Kidney epithelial cell (primary cell): ENCODE results near the gene BIK. TPM values are rescaled to one million over a fixed set of nuclear protein-coding genes. Genes with fewer than 3 reads are reported as not detected.

Experiments used
- DNase-seq: peaks from one replicate; pipeline ENCODE4 v3.0.0-alpha.2; 2010; ENCODE audit warnings: low read depth
- H3K27me3 ChIP-seq: 2 replicates; pipeline ENCODE4 v1.6.0; 2011; ENCODE audit warnings: low read length; ENCODE audit not compliant: control insufficient read depth, insufficient read depth
- H3K36me3 ChIP-seq: 2 replicates; pipeline ENCODE4 v1.5.1; 2011; ENCODE audit warnings: low read length; ENCODE audit not compliant: control insufficient read depth, insufficient read depth
- H3K4me3 ChIP-seq: 2 replicates; pipeline ENCODE4 v1.5.1; 2011; ENCODE audit warnings: low read depth, mild to moderate bottlenecking, control low read depth, low read length
- total RNA-seq: library from RNA; depleted of rRNA; stranded (reverse); fragments of >200 nt; gene quantifications from 2 replicates; pipeline ENCODE4 v1.2.3, GENCODE V29; 2015
- TF ChIP-seq, protein P1 (sequence below): IDR thresholded peaks from 2 replicates; pipeline ENCODE4 v1.5.1; 2011; ENCODE audit warnings: mild to moderate bottlenecking, moderate library complexity, low read length, control low read depth, inconsistent platforms; ENCODE audit not compliant: insufficient read depth, poor library complexity, severe bottlenecking

BIK gene, protein sequence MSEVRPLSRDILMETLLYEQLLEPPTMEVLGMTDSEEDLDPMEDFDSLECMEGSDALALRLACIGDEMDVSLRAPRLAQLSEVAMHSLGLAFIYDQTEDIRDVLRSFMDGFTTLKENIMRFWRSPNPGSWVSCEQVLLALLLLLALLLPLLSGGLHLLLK
- 28.5 and 31.3 TPM in 2 replicates for total RNA-seq

DNA sequence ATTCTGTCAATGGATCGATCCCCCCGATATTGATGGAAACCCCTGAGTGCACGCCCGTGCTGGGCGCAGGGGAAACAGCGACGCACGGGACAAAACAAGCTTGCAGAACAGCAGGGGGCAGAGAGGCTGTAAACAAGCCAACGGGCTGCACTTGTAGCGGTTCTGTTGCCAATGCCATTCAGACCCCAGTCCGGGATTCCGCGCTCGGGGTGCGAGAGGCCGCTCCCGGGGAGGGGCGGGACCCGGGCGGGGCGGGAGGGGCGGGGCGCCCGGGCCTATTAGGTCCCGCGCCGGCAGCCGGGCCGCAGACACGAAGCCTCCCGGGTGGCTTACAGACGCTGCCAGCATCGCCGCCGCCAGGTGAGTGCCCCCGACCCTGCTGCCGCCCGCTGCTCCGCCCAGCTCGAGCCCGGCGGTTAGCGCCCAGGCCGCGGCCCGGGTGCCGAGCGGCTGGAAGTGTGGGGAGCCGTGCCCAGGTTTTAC, at the start of gene BIK:
Gene BIK, plus strand, starts transcription at position 307 of the 483 bp plus-strand sequence. CDS start 13,273 bp downstream, outside the sequence.
- H3K36me3 ChIP-seq = no peaks in the 10 kb centered on the region
- peak within 1 kb of the TSS; percentile 45 for H3K4me3 ChIP-seq
- H3K27me3 ChIP-seq = peaks cover 23% of the 10 kb centered on the region
- TF ChIP-seq, protein P1, sequence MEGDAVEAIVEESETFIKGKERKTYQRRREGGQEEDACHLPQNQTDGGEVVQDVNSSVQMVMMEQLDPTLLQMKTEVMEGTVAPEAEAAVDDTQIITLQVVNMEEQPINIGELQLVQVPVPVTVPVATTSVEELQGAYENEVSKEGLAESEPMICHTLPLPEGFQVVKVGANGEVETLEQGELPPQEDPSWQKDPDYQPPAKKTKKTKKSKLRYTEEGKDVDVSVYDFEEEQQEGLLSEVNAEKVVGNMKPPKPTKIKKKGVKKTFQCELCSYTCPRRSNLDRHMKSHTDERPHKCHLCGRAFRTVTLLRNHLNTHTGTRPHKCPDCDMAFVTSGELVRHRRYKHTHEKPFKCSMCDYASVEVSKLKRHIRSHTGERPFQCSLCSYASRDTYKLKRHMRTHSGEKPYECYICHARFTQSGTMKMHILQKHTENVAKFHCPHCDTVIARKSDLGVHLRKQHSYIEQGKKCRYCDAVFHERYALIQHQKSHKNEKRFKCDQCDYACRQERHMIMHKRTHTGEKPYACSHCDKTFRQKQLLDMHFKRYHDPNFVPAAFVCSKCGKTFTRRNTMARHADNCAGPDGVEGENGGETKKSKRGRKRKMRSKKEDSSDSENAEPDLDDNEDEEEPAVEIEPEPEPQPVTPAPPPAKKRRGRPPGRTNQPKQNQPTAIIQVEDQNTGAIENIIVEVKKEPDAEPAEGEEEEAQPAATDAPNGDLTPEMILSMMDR = peak; percentile 25
- no peak for DNase-seq

DNA sequence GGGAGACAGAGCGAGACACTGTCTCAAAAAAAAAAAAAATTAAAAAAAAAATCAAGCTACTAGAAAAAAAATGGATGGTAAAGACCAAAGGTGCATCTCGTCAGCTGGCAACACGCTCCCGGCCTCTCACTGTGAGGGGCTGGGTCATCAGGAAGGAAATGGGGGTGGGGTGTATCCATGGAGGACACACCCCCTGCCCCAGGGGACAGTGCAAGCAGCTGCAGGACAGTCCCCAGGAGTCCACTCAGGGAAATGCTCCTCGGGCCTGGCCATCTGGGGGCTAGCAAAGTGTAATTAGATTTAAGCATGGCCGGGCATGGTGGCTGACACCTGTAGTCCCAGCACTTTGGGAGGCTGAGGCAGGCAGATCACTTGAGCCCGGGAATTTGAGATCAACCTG, 44.4 kb upstream of the BIK start:
- TF ChIP-seq, protein P1 = no peak
- H3K4me3 ChIP-seq = no peak overlapping the region
- DNase-seq = no peak

DNA sequence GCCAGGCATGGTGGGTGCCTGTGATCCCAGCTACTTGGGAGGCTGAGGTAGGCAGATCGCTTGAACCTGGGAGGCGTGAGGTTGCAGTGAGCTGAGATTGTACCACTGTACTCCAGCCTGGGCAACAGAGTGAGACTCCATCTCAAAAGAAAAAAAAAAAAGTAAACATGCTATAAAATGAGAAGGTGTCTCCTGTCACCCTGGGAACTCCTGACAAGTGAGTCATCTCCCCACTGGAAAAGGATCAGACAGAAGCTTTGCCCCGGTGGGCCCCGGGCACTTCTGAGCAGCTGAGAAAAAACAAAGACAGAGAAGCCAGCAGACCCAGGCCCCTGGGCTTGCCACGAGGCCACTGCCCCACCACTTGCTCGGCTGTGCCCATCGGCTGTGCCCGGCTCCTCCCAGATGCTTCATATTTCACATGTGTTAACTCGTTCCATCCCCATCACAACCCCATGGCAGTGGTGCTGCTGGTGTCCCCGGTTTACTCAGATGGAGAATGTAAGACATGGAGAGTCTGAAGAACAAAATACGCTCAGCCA, 43.6 kb upstream of the BIK start:
- Histone ChIP-seq H3K4me3 (no peak overlapping the region), H3K27me3 (no peaks in the 10 kb centered on the region), H3K36me3 (no peaks in the 10 kb centered on the region)
- TF ChIP-seq, protein P1 = no peak
- DNase-seq = peak; percentile 67

More for the DNA sequence above, 44.4 kb upstream of the BIK start:
- Histone ChIP-seq H3K36me3 (no peaks in the 10 kb centered on the region), H3K27me3 (no peaks in the 10 kb centered on the region)

DNA sequence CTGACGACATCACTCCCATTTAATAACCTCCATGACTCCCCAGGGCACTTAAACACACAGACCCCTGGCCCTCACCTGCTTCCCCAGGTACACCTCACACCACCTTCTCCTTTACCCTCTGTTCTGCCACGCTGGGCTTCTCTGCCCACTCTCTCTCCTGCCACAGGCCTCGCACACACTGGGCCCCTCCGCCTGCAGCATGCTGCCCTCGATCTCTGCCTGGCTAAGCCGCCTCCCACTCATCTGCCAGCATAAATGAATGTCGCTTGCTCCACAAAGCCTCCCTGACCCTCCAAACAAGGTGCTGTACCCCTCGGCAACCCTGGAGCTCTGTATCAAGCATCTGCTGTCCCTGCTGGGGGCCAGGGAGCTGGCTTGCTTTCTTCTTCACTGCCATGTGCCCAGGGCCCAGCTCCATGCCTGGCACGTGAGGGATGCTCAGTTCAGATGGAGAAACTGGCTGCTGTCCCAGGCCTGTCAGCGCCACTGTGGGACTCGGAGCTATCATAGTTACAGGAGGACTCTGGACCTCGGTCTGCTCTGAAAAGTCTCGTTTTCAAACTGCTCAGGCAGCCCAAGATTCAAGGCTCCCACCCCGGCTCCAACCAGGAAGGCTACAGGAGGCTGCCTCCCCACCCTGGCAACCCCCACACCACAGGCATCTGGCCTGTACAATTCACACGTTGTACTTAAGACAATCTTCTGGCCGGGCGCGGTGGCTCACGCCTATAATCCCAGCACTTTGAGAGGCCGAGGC, 33.3 kb upstream of the BIK start:
- DNase-seq = no peak
- TF ChIP-seq, protein P1 = no peak
- H3K36me3 ChIP-seq = no peaks in the 10 kb centered on the region
- H3K4me3 ChIP-seq = no peak overlapping the region
- H3K27me3 ChIP-seq = no peaks in the 10 kb centered on the region

DNA sequence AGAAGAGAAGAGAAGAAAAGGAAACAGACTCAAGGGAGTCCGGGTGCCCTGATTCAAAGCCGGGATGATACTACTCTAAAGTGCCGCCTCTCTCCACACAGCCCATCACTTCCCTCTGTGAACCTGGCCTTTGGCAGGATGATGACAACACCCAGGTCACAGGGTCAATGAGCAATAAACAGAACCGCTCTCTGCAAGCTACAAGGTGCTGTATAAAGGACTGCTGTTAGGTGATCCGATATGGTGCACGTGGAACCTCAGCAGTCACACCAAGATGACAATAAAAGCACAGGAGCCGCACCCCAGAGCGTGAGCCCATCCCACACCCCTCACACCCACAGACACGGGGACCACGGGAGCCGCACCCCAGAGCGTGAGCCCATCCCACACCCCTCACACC, 32.0 kb upstream of the BIK start:
- H3K36me3 ChIP-seq = no peaks in the 10 kb centered on the region
- DNase-seq = no peak
- H3K27me3 ChIP-seq = no peaks in the 10 kb centered on the region
- H3K4me3 ChIP-seq = no peak overlapping the region
- TF ChIP-seq, protein P1 = no peak
